Renal cortical epithelial cell (primary cell): ENCODE measurements around the gene NTN3. TPM values are rescaled to one million over a fixed set of nuclear protein-coding genes. Genes with fewer than 3 reads are reported as not detected.
A peak's percentile ranks its signal among the peaks of the same experiment; 100 is the strongest.
"Not testable (repeated sequence)": the region's sequence is repeated elsewhere in the genome, so short reads cannot be mapped to it uniquely, and the experiment has no call there.

ENCODE experiments used
- DNase-seq: peaks from one replicate; pipeline ENCODE4 v3.0.0-alpha.2; 2011; ENCODE audit warnings: low read depth
- total RNA-seq: library from RNA; depleted of rRNA; stranded (reverse); fragments of >200 nt; gene quantifications from 2 replicates; pipeline ENCODE4 v1.2.3, GENCODE V29; 2014

Gene NTN3
- total RNA-seq, result 1.2 TPM in 1 of 2 replicates, not detected in the other

DNA sequence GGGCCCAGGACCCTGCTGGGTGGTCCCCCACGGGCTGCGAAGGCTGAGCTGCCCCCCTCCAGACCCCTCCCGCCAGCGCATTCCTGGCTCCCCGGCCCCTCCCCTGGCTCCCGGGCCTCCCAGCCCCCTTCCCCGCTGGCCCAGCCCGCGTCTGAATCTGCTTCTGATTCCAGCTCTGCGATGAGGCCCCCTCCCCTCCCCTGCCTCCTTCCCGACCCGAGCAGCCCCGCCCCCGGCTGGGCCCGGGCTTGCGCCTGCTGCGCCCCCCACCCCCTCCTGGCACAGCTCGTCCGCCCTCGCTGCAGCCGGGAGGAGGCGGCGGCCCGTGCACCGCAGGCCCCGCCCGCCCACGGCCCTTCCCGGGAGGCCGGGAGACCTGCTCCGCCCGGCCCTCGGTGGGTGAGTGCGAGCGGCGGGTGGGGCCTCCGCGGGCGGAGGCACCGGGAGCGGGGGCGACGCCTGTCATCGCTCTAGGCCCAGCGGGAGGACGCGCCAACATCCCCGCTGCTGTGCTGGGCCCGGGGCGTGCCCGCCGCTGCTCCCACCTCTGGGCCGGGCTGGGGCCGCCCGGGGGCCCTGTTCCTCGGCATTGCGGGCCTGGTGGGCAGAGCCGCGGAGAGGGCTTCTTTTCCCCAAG, at the start of gene NTN3:
Gene NTN3, plus strand, starts transcription at position 282 of the 637 bp plus-strand sequence. CDS start 405 bp downstream, outside the sequence.
- DNase-seq, result no peak

DNA sequence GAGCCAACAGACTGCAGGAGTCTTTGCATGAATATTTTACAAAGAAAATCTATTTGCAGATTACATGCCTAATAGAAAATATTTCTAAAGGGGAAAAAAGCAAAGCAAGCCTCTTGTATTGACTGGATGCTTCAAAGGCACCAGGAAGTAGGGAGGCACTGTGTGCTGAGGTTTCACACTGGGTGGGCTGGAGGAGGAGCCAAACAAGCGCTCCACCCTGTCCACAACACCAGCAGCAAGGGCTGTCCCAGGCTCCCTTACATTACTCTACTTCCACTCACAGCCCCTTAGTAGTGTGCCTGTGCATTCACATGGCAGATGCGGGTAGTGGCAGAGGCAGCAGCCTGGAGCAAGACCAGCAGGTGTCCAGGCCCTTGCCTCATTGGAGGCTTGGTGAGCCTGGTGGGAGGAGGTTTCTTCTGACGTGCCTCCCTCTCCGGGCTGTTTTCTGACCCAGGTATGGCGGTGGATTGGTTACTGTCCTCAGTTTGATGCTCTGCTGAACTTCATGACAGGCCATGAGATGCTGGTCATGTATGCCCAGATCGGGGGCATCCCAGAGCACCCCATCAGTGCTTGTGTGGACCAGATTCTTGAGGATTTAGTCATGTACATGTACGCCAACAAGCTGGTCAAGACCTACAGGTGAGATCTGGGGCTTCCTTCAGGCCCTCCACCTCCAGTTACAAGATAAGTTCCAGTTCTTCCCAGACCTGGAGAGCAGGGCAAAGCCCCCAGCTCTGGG, 48.8 kb upstream of the NTN3 start:
- no peak for DNase-seq

DNA sequence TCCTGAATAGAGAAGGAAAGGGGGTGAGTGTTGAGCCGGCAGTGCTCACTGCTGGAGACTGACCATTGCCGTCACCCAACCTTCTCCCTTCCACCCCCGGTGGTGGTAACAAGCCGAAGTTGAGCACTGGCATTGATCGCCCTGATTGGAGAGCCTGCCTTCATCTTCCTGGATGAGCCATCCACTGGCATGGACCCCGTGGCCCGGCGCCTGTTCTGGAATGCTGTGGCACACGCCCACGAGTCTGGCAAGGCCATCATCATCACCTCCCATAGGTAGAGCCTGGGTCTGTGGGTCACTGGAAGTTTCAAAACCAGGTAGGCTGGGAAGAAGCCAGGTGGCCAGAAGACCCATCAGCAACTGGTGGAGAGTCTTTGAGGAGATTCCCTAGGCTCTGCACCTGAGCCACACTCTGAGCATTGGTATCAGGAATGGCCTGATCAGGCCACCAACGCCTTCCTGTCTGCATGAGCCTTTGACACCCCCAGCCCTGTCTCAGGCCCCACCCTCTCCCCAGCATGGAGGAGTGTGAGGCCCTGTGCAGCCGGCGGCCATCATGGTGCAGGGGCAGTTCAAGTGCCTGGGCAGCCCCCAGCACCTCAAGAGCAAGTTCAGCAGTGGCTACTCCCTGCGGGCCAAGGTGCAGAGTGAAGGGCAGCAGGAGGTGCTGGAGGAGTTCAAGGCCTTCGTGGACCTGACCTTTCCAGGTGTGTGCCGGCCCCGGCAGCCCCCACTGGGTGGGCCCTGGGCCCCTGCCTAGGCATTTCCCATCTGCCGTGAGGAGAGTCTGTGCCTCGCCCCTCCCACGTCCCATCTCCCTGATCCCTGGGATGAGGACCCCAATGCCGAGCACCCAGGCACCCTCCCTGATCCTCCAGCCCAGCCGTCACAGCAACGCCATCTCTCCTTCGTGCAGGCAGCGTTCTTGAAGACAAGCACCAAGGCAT, 46.8 kb upstream of the NTN3 start:
- DNase-seq, result no peak

DNA sequence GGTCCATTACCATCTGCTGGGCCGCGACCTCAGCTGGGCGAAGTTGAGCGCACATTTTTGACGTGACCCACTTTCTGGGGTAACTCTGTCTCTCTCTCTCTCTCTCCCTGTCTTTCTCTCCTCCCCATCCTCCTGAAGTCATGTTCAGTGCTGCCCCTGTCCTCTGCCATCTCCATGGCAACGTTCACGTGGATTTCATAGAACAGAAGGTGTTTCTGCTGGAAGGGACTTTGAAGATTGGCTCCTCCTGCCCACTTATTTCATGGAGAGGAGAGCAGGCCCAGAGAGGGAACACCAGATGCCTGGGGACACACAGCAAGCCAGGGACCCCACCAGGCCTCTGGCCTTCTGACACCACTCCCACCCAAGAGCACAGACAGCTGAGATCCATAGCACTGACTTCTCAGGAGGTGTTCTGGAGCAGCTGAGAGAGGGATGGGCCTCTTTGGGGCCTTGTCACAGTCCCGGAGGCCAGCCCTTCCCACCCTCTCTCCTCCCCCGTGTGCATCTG, 46.0 kb upstream of the NTN3 start:
- DNase-seq, result no peak

DNA sequence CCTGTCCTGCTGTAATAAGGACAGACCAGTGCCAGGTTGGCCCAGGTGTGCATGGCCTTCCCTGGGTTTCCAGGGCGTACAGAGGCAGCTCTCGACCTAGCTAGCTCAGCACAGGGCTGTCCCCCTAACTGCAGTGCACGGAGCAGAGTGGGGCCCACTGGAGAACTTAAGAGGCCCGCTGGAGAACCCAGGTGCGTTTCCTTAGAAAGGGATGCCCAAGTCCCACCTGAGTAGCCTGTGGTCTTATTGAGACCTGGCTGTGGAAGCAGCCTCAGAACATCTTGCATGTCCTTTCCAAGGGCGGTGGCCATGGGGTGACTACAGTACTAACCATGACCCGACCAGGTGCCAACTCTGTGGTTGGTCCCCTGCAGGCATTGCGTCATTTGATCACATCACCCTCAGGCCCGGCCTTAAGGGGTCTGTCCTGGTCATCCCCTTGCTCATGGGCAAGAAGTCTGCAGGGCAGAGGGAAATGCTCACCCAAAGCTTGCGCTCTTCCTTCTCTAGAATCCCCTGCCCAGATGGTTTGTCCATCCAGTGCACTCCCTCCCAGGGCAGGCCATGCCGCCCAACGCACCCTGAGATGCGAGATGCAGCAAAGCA, 45.2 kb upstream of the NTN3 start:
- no peak for DNase-seq

DNA sequence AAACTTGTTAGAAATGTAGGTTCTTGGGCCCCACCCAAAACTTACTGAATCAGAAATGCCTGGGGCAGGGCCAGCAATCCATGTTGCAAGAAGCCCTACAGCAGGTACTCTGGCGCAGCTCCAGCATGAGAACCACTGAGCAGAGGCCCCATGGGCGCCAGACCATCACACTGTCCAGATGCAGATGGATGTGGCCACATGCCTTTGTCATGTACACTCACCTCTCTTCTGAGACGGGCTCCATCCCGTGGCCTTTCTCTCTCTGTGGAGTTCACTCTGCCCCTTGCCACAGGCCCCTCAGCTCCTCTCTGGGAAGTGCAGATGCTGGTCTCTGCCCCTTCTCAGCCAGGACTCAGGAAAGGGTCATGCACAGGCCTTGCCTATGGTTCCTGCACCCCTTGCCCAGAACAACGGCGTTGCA, 44.1 kb upstream of the NTN3 start:
- peak; percentile 42 for DNase-seq

- DNase-seq, result no peak
These were observed 43.6 kb upstream of the NTN3 start for GRCh38 chr16:2427526-2427925.

GRCh38 chr16:2428051-2428783, 42.9 kb upstream of the NTN3 start:
- DNase-seq, result peak; percentile 13

GRCh38 chr16:2428784-2429033, 42.4 kb upstream of the NTN3 start:
- DNase-seq, result no peak

DNA sequence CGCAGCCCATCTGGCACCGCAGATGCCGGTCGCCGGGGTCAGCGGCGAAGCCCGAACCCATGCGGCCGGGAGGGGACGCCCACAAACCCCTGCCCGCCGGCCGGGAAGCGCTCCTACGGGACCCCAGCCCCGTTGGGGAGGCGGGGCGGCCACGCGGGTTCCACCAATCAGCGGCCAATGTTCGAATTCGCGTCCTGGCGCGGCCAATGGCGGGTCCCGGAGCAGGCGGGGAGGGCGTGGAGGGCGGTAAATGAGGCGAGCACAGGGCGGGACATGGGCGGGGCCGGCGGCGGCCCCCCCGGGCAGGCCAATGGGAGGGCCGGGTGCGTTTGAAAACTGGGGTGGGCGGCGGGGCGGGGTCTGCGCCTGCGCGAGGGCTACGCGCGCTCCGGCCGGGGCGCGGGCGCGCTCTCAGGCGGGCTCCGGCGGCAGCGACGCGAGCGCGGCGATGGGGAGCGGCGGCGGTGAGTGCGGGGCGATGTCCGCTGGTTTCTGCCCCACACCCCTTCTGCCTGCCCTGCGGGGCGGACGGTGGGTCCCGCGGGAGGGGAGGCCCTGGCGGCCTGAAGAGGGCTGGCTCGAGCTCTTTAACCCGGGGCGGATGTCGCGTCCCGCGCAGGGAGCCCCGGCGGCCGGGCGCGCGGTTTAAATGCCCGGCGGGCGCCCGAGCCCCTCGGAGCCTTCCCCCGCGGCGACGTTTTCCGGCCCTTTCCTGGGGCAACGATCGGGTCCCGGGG, 41.9 kb upstream of the NTN3 start, which contains the start of gene CCNF:
Gene CCNF, plus strand, starts transcription at position 414 of the 737 bp plus-strand sequence. Its CDS starts 35 bp downstream, at position 449.
- DNase-seq, result peak; percentile 75

DNA sequence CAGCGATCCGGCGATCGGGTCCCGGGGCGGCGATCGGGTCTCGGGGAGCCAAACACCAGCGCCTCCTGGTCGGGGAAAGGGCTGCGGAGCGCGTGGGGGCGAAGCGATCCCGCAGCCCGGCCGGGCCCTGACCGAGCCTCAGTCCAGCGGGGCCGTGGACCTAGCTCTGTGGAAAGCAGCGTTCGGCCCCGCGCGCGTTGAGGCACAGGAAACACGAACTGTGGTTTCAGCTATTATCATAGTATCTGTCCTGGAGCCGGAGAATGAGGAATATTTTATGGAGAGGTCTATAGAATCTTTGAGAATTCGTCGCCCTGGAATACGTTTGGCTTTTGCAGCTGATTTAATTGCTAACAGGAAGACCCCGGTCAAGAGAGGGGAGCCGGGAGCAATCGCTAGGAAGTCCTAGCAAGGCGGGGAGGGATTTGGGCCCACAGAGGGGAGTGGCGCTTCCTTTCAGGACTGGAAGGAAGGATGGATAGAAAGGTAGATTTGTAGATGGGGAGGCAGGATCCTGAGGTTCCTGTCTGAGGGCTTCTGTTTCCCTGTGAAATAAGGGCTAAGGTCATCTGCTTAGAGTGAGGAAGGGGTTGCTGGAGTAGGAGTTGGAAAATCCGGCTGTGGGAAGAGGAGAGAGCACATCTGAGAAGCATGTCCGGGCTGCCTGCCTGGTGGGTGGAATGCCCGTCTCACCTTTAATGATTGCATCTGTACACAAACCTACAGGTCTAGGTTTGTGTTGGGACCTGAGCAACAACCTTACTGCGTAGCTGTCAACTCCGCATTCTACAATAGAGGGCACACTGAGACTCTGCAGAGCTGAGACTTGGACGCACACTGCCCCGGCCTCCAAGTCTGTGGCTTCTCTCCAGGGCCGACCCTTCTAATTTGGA, 41.1 kb upstream of the NTN3 start:
- DNase-seq, result peak; percentile 28

DNA sequence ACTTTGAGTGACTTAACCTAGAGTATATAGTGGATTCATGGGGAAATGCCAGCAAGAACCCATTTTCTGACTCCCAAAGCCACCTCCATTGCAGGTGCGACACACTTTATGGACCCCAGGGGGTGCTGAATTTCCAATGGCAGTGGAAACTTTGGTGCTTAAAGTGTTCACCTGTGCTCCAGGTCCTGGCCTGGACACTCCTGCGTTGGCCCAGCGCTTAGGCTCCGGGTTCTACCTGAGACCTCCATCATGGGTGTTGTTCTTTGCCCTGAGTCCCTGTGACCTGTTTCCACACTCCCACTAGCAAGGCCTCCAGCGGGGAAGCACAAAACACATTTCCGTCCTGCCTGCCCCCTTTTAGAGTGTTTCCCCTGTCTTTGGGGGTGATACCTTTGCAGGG, 38.8 kb upstream of the NTN3 start:
- no peak for DNase-seq

DNA sequence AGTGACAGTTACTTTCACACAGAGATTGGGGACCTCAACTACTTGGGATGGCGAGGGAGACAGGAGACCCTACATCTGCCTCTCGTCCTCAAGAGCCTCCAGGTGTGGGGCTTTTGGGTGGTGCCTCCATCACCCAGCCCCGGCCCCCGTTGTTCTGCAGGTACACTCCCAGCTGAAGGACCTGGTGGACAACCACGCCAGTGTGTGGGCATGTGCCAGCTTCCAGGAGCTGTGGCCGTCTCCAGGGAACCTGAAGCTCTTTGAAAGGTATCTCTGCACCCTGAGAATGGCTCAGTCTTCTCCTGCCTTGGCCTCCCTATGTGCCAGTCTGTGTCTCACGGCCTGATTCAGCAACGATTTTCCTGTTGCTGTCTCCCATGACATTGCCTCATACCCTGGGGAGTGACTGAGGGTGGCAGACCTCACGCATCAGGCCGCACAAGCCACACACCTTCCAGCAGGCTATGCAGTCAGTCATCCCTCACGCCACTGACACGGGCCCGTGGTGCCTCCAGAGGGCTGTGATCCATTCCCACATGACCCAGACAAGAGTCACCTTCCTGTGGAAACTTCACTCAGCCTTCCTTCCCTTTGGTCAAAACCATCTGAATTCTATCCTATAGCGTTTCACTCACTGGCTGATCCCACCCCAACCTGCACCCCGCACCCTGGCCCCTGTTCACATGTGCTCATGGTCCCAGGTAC, 38.1 kb upstream of the NTN3 start:
- DNase-seq, result no peak

- not testable (repeated sequence) for DNase-seq
These were observed 35.9 kb upstream of the NTN3 start for GRCh38 chr16:2435236-2435635.

DNA sequence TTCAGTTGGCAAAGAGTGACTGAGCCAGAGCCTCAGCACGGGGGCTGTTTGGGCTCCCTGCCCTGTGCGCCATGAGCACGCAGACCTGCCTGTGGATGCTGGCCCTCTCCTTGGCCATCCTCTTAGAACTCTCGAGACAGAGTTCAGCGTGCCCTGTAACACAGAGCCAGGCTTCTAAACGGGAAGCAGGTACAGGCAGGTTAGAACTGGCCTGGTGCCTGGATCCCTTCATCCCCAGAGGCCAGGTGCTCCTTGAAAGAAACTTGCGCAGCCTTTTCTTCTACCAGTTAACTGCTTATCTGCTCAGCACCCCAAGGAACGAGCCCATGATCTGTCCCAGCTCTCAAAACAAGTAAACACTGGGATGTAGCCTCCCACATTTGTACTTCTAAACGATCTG, 35.0 kb upstream of the NTN3 start:
- no peak for DNase-seq

GRCh38 chr16:2437032-2437790, 33.9 kb upstream of the NTN3 start:
- no peak for DNase-seq

DNA sequence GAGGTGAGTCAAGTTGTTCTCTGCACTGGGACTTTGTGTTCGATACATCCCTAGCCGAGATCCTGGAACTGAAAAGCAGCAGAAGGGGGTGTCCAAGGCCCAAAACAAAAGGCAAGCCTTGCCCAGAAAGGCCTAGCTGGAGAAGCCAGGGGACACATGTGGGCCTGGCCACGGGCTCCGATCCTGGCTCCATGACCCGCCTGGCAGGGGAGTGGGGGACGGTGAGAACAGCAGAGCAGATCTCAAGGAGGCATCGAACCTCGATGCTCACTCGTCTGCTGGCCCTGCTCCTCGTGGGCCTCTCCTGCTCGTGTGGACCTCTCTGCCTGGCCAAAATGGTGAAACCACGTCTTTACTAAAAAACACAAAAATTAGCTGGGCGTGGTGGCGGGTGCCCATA, 33.0 kb upstream of the NTN3 start:
- no peak for DNase-seq

DNA sequence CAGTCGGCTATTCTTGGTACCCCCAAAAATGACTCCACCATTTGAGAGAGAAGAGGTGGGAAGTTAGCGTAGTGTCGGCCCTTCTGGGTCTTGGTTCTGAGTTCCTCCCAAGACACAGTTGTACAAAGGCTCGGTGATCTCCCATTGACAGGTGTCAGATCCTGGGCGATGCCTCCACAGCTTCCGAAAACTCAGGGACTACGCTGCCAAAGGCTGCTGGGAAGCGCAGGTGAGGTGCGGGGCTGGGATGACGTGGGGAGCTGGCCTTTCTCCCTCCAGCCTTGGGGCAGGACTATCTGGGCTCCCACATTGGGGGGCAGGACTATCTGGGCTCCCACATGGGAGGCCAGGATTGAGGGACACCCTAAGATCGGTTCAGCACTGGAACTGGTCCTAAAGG, 31.5 kb upstream of the NTN3 start:
- no peak for DNase-seq
